ENCODE measurements around the gene CAMK1D. TPM values are rescaled to one million over a fixed set of nuclear protein-coding genes. Genes with fewer than 3 reads are reported as not detected.
A peak's percentile ranks its signal among the peaks of the same experiment; 100 is the strongest.

CAMK1D gene
- total RNA-seq, 1 experiment from 2014 or later, result 6.3 TPM

- no peak for DNase-seq
- H3K4me2 ChIP-seq (ENCODE audit: insufficient read depth, insufficient read length, low read length), result no peak overlapping the region
- no peak overlapping the region for H4K91ac ChIP-seq (ENCODE audit: insufficient read length, low read depth, low read length)
- no peak overlapping the region for H2BK20ac ChIP-seq (ENCODE audit: low read depth, low read length, poor library complexity, severe bottlenecking)
- H3K4me3 Mint-ChIP-seq, result no peak overlapping the region
- no peaks in the 10 kb centered on the region for H3K9me3 ChIP-seq (ENCODE audit: control insufficient read depth, low read depth, low read length)
- no peak overlapping the region for H3T11ph ChIP-seq (ENCODE audit: low read length)
- no peak for TF ChIP-seq CTCF (conservative IDR thresholded peaks at IDR 0.05)
- no peaks in the 10 kb centered on the region for H3K79me1 ChIP-seq (ENCODE audit: insufficient read depth, low read depth, low read length, poor library complexity, severe bottlenecking)
- H4K20me1 ChIP-seq (ENCODE audit: control insufficient read depth, insufficient read depth, insufficient read length), result no peaks in the 10 kb centered on the region
- H4K8ac ChIP-seq (replicated peaks; ENCODE audit: insufficient read length, low read depth, low read length), result no peak overlapping the region
- H3K27ac ChIP-seq (ENCODE audit: insufficient read length, low read depth, low read length), result no peak overlapping the region
- no peaks in the 10 kb centered on the region for H3K23me2 ChIP-seq (ENCODE audit: insufficient read length, low read depth, low read length, poor library complexity, severe bottlenecking)
- no CpG with 5 or more reads among the region's 8 CpGs for WGBS (ENCODE audit: extremely low coverage, insufficient read length, low lambda C conversion rate)
- no peak overlapping the region for H2BK12ac ChIP-seq (ENCODE audit: insufficient read length, low read depth, low read length)
- no peak overlapping the region for H3K4ac ChIP-seq (ENCODE audit: low read depth, low read length)
- H3K23ac ChIP-seq (ENCODE audit: insufficient read length, low read depth, low read length), result no peak overlapping the region
- no peak overlapping the region; the same call in 1 of the 2 replicates for H3K14ac ChIP-seq (ENCODE audit: insufficient read depth, low read length)
- H2BK15ac ChIP-seq (ENCODE audit: low read depth, low read length), result no peak overlapping the region
- peaks cover 0 to 8% (median 4%) of the 10 kb centered on the region in 3 experiments; a peak in 2 of 7 replicates for H3K36me3 Mint-ChIP-seq (ENCODE audit: insufficient read depth in 1 of 3, low read depth in 3 of 3)
- H3K4me1 Mint-ChIP-seq, result peaks cover 5 to 11% of the 10 kb centered on the region in 2 experiments; a peak in 3 of 4 replicates
- peaks cover 0 to 7% of the 10 kb centered on the region in 2 experiments; a peak in 1 of 5 replicates for H3K9me3 Mint-ChIP-seq
- H2AFZ ChIP-seq (ENCODE audit: low read length), result no peak overlapping the region
- no peak overlapping the region for H2BK5ac ChIP-seq (ENCODE audit: insufficient read length, low read length)
- no peaks in the 10 kb centered on the region for H3K27me3 ChIP-seq (ENCODE audit: insufficient read depth, low read length)
- H3K27ac Mint-ChIP-seq, result peak overlapping the region in 1 of 3 experiments; percentile 75; a peak in 1 of 7 replicates
- no peak overlapping the region for H3K56ac ChIP-seq (ENCODE audit: insufficient read length, low read depth, low read length)
- H2AK5ac ChIP-seq (ENCODE audit: insufficient read length, low read length), result no peak overlapping the region
- no peaks in the 10 kb centered on the region; the same call in 1 of the 2 replicates for H3K4me1 ChIP-seq (ENCODE audit: insufficient read depth, low read length)
- H4K5ac ChIP-seq (ENCODE audit: insufficient read length, low read depth, low read length), result no peak overlapping the region
- H3K79me2 ChIP-seq (ENCODE audit: insufficient read depth, low read length), result no peaks in the 10 kb centered on the region
- no peaks in the 10 kb centered on the region for H3K27me3 Mint-ChIP-seq (ENCODE audit: low read depth)
- H3K9ac ChIP-seq (ENCODE audit: extremely low read depth, insufficient read length, low read length), result no peak overlapping the region
- H3K18ac ChIP-seq (ENCODE audit: insufficient read length, low read depth, low read length), result no peak overlapping the region
- H2BK120ac ChIP-seq (ENCODE audit: low read depth, low read length, poor library complexity, severe bottlenecking), result no peak overlapping the region
These were observed 161.2 kb downstream of the CAMK1D start for GRCh38 chr10:12510501-12510941.

All from H9 (cell line).